Tibial nerve (tissue), 4 donors: ENCODE measurements around the gene TOP2B. TPM values are rescaled to one million over a fixed set of nuclear protein-coding genes. Genes with fewer than 3 reads are reported as not detected.

Experiments used
- DNase-seq, 2 donors: peaks; one replicate each; pipeline ENCODE4 v3.0.0-alpha.2; 2019; ENCODE audit warnings: low spot score in 2 of 2
- H3K27ac ChIP-seq, 4 donors: fragments of 200-600 bp; sonication (generic) in 3 of 4; one replicate each; pipeline ENCODE4 v1.5.1; 2017 to 2019; ENCODE audit warnings: mild to moderate bottlenecking in 1 of 4
- H3K27me3 ChIP-seq, 2 donors: fragments of 200-600 bp; sonication (generic) in 1 of 2; one replicate each; pipeline versions ENCODE4 v1.5.1 to v1.6.0; 2017 to 2019
- H3K36me3 ChIP-seq, 3 donors: fragments of 200-600 bp; sonication (generic); one replicate each; pipeline ENCODE4 v1.5.1; 2018 to 2019
- H3K4me1 ChIP-seq, 4 donors: fragments of 200-600 bp; sonication (generic) in 3 of 4; one replicate each; pipeline ENCODE4 v1.5.1; 2017 to 2019
- H3K4me3 ChIP-seq, 4 donors: fragments of 200-600 bp; sonication (generic) in 3 of 4; one replicate each; pipeline ENCODE4 v1.5.1; 2017 to 2019; ENCODE audit warnings: mild to moderate bottlenecking in 1 of 4, moderate library complexity in 1 of 4
- H3K9me3 ChIP-seq, 4 donors: fragments of 200-600 bp; sonication (generic) in 3 of 4; one replicate each; pipeline ENCODE4 v1.5.1; 2017 to 2019
- CTCF ChIP-seq, 5 experiments: fragments of 200-600 bp in 3 of 5; fragments of 450-650 bp in 2 of 5; sonication (generic) in 3 of 5; IDR thresholded peaks; one replicate each; pipeline ENCODE4 v1.5.1; 2016 to 2019; ENCODE audit warnings: antibody characterized with exemption in 5 of 5, mild to moderate bottlenecking in 3 of 5, moderate library complexity in 2 of 5
- EP300 ChIP-seq, 2 donors: sonication (generic); formaldehyde crosslinking; IDR thresholded peaks; one replicate each; pipeline ENCODE4 v1.6.1; 2017; ENCODE audit warnings: antibody characterized with exemption in 2 of 2, mild to moderate bottlenecking in 1 of 2
- POLR2A ChIP-seq, 2 donors: fragments of 450-650 bp; IDR thresholded peaks; one replicate each; pipeline ENCODE4 v1.6.1; 2017; ENCODE audit warnings: antibody characterized with exemption in 2 of 2, mild to moderate bottlenecking in 2 of 2, moderate library complexity in 2 of 2
- WGBS, 2 donors: methylation state at CpG; one replicate each; pipeline ENCODE4 v1.1.5; 2018; 5-methylcytosine and 5-hydroxymethylcytosine counted together
- total RNA-seq, 4 donors: library from RNA; depleted of rRNA; stranded (reverse); fragments of >200 nt; gene quantifications; one replicate each; pipeline ENCODE4 v1.1.0, GENCODE V29; 2016

Gene TOP2B
- total RNA-seq, 4 donors from 2014 or later, result 85.3 to 121 (median 99.3) TPM

GRCh38 chr3:25648925-25649830 is 15.5 kb downstream of the TOP2B start:
- peaks cover 0 to 18% (median 0%) of the 10 kb centered on the region in 3 donors for H3K36me3 ChIP-seq
- H3K9me3 ChIP-seq, result peaks cover 0 to 20% (median 3%) of the 10 kb centered on the region in 4 donors
- no peak for TF ChIP-seq CTCF (IDR thresholded peaks at IDR 0.05)
- no peak for TF ChIP-seq POLR2A (IDR thresholded peaks at IDR 0.05)
- no peak for TF ChIP-seq EP300 (IDR thresholded peaks at IDR 0.05)
- 72 to 86% methylated on average over 1 of the region's 1 CpG for WGBS, 2 donors
- peaks cover 0 to 32% (median 9%) of the 10 kb centered on the region in 4 donors for H3K4me1 ChIP-seq
- H3K27me3 ChIP-seq, result no peaks in the 10 kb centered on the region
- no peak overlapping the region for H3K4me3 ChIP-seq
- DNase-seq, result no peak
- H3K27ac ChIP-seq, result no peak overlapping the region

- Histone ChIP-seq H3K4me1 (peaks cover 0 to 23% (median 4%) of the 10 kb centered on the region in 4 donors), H3K9me3 (peaks cover 0 to 20% (median 3%) of the 10 kb centered on the region in 4 donors), H3K36me3 (peaks cover 0 to 21% (median 0%) of the 10 kb centered on the region in 3 donors), H3K4me3 (no peak overlapping the region), H3K27ac (no peak overlapping the region), H3K27me3 (no peaks in the 10 kb centered on the region)
- no peak for TF ChIP-seq EP300 (IDR thresholded peaks at IDR 0.05)
- TF ChIP-seq CTCF (IDR thresholded peaks at IDR 0.05), result peak; percentile 75 to 88 (median 76)
- DNase-seq, result peak; percentile 38 to 90
- 54 to 63% methylated on average over 3 of the region's 3 CpGs for WGBS, 2 donors
Measured at GRCh38 chr3:25648107-25648535, 16.6 kb downstream of the TOP2B start.

GRCh38 chr3:25635038-25635437 is 29.7 kb downstream of the TOP2B start:
- Histone ChIP-seq H3K36me3 (peaks cover 0 to 53% (median 0%) of the 10 kb centered on the region in 3 donors), H3K27me3 (no peaks in the 10 kb centered on the region), H3K9me3 (no peaks in the 10 kb centered on the region), H3K4me3 (no peak overlapping the region), H3K4me1 (peaks cover 0 to 17% (median 0%) of the 10 kb centered on the region in 4 donors), H3K27ac (no peak overlapping the region)
- no peak for DNase-seq
- 78 to 82% methylated on average over 3 of the region's 3 CpGs for WGBS, 2 donors
- TF ChIP-seq CTCF (IDR thresholded peaks at IDR 0.05) (no peak), EP300 (IDR thresholded peaks at IDR 0.05) (no peak), POLR2A (IDR thresholded peaks at IDR 0.05) (no peak)

- peaks cover 0 to 57% (median 0%) of the 10 kb centered on the region in 3 donors for H3K36me3 ChIP-seq
- DNase-seq, result no peak
Measured at GRCh38 chr3:25633919-25634318, 30.8 kb downstream of the TOP2B start.

More at GRCh38 chr3:25633919-25634318, 30.8 kb downstream of the TOP2B start:
- TF ChIP-seq CTCF (IDR thresholded peaks at IDR 0.05) (no peak), EP300 (IDR thresholded peaks at IDR 0.05) (no peak), POLR2A (IDR thresholded peaks at IDR 0.05) (no peak)
- WGBS, 2 donors, result 93 to 94% methylated on average over 3 of the region's 3 CpGs
- H3K27ac ChIP-seq, result no peak overlapping the region
- H3K27me3 ChIP-seq, result no peaks in the 10 kb centered on the region
- H3K9me3 ChIP-seq, result no peaks in the 10 kb centered on the region
- H3K4me3 ChIP-seq, result no peak overlapping the region
- H3K4me1 ChIP-seq, result peaks cover 0 to 17% (median 0%) of the 10 kb centered on the region in 4 donors
